ENCODE measurements around the gene SLC33A1. TPM values are rescaled to one million over a fixed set of nuclear protein-coding genes. Genes with fewer than 3 reads are reported as not detected.
"Not testable (repeated sequence)": the region's sequence is repeated elsewhere in the genome, so short reads cannot be mapped to it uniquely, and the experiment has no call there.

SLC33A1 gene
- total RNA-seq, 1 experiment from 2014 or later: 23.3 TPM

DNA sequence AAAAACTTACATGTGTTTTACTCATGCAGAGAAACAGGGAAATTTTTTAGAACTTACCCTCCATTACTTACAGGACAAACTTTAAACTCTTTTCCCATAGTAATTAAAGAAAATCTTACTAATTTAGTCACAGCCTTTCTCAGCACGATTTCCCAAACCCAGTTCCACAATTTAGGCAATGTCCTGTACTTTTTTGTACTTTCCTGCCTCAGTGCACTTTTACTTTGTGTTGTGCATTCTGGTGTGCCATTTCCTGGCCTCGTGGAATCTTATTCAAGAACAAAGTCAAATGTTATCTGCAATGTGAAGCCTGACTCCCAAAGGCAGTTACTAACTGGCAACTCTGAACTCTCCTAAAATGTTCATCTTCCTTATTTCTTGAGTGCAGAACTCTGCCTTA lies 1.9 kb downstream of the SLC33A1 start (continued):
- TF ChIP-seq EGR1 (IDR thresholded peaks at IDR 0.05; ENCODE audit: low read depth) (no peak), JUND (IDR thresholded peaks at IDR 0.05) (no peak)

DNA sequence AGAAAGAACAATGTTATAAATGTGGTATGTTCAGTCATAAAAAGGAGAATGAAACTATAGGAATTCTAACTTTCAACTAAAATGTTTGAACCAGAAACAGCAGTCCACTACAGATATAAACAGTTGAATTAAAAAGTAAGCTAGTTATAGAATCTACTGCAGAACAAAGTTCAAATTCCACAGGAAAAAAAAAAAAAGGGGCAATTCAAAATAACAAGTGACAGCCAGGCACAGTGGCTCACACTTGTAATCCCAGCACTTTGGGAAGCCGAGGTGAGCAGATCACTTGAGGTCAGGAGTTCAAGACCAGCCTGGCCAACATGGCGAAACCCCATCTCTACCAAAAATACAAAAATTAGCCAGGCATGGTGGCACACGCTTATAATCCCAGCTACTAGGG lies 4.8 kb downstream of the SLC33A1 start:
- H3K9me2 ChIP-seq (ENCODE audit: insufficient read depth); H2AFZ ChIP-seq (ENCODE audit: low read depth, low read length, poor library complexity, severe bottlenecking); H3K9me3 ChIP-seq (ENCODE audit: control insufficient read depth in 1 of 2, insufficient read depth in 1 of 2, low read depth in 1 of 2, low read length in 2 of 2); H3K27ac ChIP-seq (ENCODE audit: low read depth, low read length); H3K27me3 ChIP-seq (ENCODE audit: insufficient read depth, low read length); RAD21 ChIA-PET (ENCODE audit: low non-redundant PET in 1 of 2, low total read pairs in 2 of 2, uncharacterized antibody in 2 of 2, unreplicated experiment in 2 of 2); H3K4me3 ChIP-seq (replicated peaks in 1 of 2; ENCODE audit: low read depth in 1 of 2, low read length in 2 of 2); H3K4me2 ChIP-seq (ENCODE audit: low read length); ATAC-seq; DNase-seq (ENCODE audit: low read depth, low spot score); POLR2A ChIA-PET; intact Hi-C loops (cut with micrococcal nuclease); H3K9ac ChIP-seq (ENCODE audit: low read length); BruUV-seq (replicated peaks); H3K36me3 ChIP-seq (ENCODE audit: control insufficient read depth in 1 of 2, insufficient read depth in 2 of 2, low read length in 2 of 2); CTCF ChIA-PET; H4K20me1 ChIP-seq (ENCODE audit: insufficient read depth): not testable (repeated sequence)
- Histone ChIP-seq H3K4me1 (ENCODE audit: control insufficient read depth in 1 of 2, insufficient read depth in 2 of 2, low read length in 2 of 2) (peaks cover 7 to 12% of the 10 kb centered on the region in 2 experiments), H3K79me2 (ENCODE audit: insufficient read depth, low read length) (peaks cover 70% of the 10 kb centered on the region)

DNA sequence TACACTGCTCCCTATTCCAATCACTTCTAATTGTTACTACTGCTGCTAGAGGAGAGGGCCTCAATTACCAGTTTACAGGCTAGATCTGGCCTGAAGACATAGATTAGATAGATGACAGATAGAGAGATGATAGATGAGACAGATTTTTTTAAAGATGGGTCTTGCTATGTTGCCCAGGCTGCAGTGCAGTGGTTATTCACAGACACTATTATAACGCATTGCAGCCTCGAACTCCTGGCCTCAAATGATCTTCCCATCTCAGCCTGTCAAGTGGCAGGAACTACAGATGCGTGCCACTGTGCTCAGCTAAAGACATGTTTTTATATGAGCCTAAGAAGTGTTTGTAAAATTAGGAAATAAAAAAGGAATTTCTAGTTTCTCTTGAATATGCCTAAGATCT lies 6.2 kb downstream of the SLC33A1 start:
- H3K9ac ChIP-seq (ENCODE audit: low read length): no peak overlapping the region
- ChIA-PET POLR2A (no interaction called here), RAD21 (ENCODE audit: low non-redundant PET in 1 of 2, low total read pairs in 2 of 2, uncharacterized antibody in 2 of 2, unreplicated experiment in 2 of 2) (no interaction called here), CTCF (no interaction called here)
- no peaks in the 10 kb centered on the region for H3K27me3 ChIP-seq (ENCODE audit: insufficient read depth, low read length)
- no peaks in the 10 kb centered on the region for H3K9me3 ChIP-seq (ENCODE audit: control insufficient read depth in 1 of 2, insufficient read depth in 1 of 2, low read depth in 1 of 2, low read length in 2 of 2)
- H3K9me2 ChIP-seq (ENCODE audit: insufficient read depth): no peaks in the 10 kb centered on the region
- no peak overlapping the region for H2AFZ ChIP-seq (ENCODE audit: low read depth, low read length, poor library complexity, severe bottlenecking)
- no peak for TF ChIP-seq POLR2A (IDR thresholded peaks at IDR 0.05; ENCODE audit: borderline replicate concordance, extremely low read depth, insufficient read depth, insufficient read length)
- TF ChIP-seq JUND (IDR thresholded peaks at IDR 0.05): no peak
- no peak for TF ChIP-seq ELF1 (IDR thresholded peaks at IDR 0.05; ENCODE audit: borderline replicate concordance, low read depth)
- TF ChIP-seq, protein P1, sequence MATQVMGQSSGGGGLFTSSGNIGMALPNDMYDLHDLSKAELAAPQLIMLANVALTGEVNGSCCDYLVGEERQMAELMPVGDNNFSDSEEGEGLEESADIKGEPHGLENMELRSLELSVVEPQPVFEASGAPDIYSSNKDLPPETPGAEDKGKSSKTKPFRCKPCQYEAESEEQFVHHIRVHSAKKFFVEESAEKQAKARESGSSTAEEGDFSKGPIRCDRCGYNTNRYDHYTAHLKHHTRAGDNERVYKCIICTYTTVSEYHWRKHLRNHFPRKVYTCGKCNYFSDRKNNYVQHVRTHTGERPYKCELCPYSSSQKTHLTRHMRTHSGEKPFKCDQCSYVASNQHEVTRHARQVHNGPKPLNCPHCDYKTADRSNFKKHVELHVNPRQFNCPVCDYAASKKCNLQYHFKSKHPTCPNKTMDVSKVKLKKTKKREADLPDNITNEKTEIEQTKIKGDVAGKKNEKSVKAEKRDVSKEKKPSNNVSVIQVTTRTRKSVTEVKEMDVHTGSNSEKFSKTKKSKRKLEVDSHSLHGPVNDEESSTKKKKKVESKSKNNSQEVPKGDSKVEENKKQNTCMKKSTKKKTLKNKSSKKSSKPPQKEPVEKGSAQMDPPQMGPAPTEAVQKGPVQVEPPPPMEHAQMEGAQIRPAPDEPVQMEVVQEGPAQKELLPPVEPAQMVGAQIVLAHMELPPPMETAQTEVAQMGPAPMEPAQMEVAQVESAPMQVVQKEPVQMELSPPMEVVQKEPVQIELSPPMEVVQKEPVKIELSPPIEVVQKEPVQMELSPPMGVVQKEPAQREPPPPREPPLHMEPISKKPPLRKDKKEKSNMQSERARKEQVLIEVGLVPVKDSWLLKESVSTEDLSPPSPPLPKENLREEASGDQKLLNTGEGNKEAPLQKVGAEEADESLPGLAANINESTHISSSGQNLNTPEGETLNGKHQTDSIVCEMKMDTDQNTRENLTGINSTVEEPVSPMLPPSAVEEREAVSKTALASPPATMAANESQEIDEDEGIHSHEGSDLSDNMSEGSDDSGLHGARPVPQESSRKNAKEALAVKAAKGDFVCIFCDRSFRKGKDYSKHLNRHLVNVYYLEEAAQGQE (IDR thresholded peaks at IDR 0.05; ENCODE audit: low read depth): no peak
- TF ChIP-seq, protein P2, sequence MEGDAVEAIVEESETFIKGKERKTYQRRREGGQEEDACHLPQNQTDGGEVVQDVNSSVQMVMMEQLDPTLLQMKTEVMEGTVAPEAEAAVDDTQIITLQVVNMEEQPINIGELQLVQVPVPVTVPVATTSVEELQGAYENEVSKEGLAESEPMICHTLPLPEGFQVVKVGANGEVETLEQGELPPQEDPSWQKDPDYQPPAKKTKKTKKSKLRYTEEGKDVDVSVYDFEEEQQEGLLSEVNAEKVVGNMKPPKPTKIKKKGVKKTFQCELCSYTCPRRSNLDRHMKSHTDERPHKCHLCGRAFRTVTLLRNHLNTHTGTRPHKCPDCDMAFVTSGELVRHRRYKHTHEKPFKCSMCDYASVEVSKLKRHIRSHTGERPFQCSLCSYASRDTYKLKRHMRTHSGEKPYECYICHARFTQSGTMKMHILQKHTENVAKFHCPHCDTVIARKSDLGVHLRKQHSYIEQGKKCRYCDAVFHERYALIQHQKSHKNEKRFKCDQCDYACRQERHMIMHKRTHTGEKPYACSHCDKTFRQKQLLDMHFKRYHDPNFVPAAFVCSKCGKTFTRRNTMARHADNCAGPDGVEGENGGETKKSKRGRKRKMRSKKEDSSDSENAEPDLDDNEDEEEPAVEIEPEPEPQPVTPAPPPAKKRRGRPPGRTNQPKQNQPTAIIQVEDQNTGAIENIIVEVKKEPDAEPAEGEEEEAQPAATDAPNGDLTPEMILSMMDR (IDR thresholded peaks at IDR 0.05 in 2 of 3, conservative IDR thresholded peaks at IDR 0.05 in 1 of 3; ENCODE audit: borderline replicate concordance in 1 of 3, insufficient read depth in 1 of 3, low read depth in 2 of 3, low read length in 2 of 3): no peak
- TF ChIP-seq SRF (IDR thresholded peaks at IDR 0.05; ENCODE audit: low read depth): no peak
- TF ChIP-seq, protein P3, sequence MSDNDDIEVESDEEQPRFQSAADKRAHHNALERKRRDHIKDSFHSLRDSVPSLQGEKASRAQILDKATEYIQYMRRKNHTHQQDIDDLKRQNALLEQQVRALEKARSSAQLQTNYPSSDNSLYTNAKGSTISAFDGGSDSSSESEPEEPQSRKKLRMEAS (IDR thresholded peaks at IDR 0.05): no peak
- no peak for TF ChIP-seq TCF7L2 (IDR thresholded peaks at IDR 0.05; ENCODE audit: borderline replicate concordance, extremely low read depth, insufficient read depth, insufficient read length)
- H3K4me2 ChIP-seq (ENCODE audit: low read length): no peak overlapping the region
- H3K36me3 ChIP-seq (ENCODE audit: control insufficient read depth in 1 of 2, insufficient read depth in 2 of 2, low read length in 2 of 2): peaks cover 0 to 2% of the 10 kb centered on the region in 2 experiments; a peak in 1 of 4 replicates
- peaks cover 7 to 8% of the 10 kb centered on the region in 2 experiments for H3K4me1 ChIP-seq (ENCODE audit: control insufficient read depth in 1 of 2, insufficient read depth in 2 of 2, low read length in 2 of 2)
- no TSS peak for BruUV-seq (replicated peaks)
- no peak overlapping the region for H3K4me3 ChIP-seq (replicated peaks in 1 of 2; ENCODE audit: low read depth in 1 of 2, low read length in 2 of 2)
- H3K79me2 ChIP-seq (ENCODE audit: insufficient read depth, low read length): peaks cover 65% of the 10 kb centered on the region
- no peak for DNase-seq (ENCODE audit: low read depth, low spot score)
- no peak overlapping the region for H3K27ac ChIP-seq (ENCODE audit: low read depth, low read length)
- intact Hi-C loops (cut with micrococcal nuclease): no loop called here
- ATAC-seq: no peak
- H4K20me1 ChIP-seq (ENCODE audit: insufficient read depth): no peaks in the 10 kb centered on the region

Data from HCT116 (cell line).